Lower lobe of right lung (tissue), 2 donors: ENCODE data around the gene CYLD. TPM values are rescaled to one million over a fixed set of nuclear protein-coding genes. Genes with fewer than 3 reads are reported as not detected.

Experiments used
- ATAC-seq, 2 donors: fragments of 200-7000 bp; cut with Tn5 transposase; one replicate each; pipeline ENCODE4 v1.9.1; 2020 to 2022; ENCODE audit warnings: mild to moderate bottlenecking in 2 of 2, moderate library complexity in 2 of 2
- DNase-seq: peaks from one replicate; pipeline ENCODE4 v3.0.0-alpha.2; 2020
- H3K27ac ChIP-seq: fragments of 200-600 bp; one replicate; pipeline ENCODE4 v1.8.0; 2022
- H3K27me3 ChIP-seq: fragments of 200-600 bp; one replicate; pipeline ENCODE4 v1.8.0; 2022; ENCODE audit warnings: low read depth
- H3K36me3 ChIP-seq: fragments of 200-600 bp; one replicate; pipeline ENCODE4 v1.8.0; 2022; ENCODE audit warnings: mild to moderate bottlenecking
- H3K4me1 ChIP-seq: fragments of 200-600 bp; one replicate; pipeline ENCODE4 v1.8.0; 2022
- H3K4me3 ChIP-seq: fragments of 200-600 bp; one replicate; pipeline ENCODE4 v1.8.0; 2022; ENCODE audit warnings: mild to moderate bottlenecking
- H3K9me3 ChIP-seq: fragments of 200-600 bp; one replicate; pipeline ENCODE4 v1.8.0; 2022
- intact Hi-C: fragments of 100-400 bp; cut with DNase I; formaldehyde crosslinking; loops from one replicate; pipeline ENCODE4 v1.11.0; 2022
- total RNA-seq: library from RNA; stranded (reverse); fragmentation: NEBNext Ultra II Directional; extraction: Animal tissue kit (Norgen Biotek cat#: 25700); gene quantifications from one replicate; pipeline ENCODE4 v1.2.1, GENCODE V29; 2021
- TF ChIP-seq, protein P1 (sequence below): fragments of 200-600 bp; IDR thresholded peaks from one replicate; pipeline ENCODE4 v1.8.0; 2022; ENCODE audit warnings: antibody characterized with exemption, mild to moderate bottlenecking
- donor health status: DM: no; HTN: yes; CAD: no; lungs with severe emphysema.

Gene CYLD
- total RNA-seq, 1 donor from 2014 or later = 45.8 TPM

DNA sequence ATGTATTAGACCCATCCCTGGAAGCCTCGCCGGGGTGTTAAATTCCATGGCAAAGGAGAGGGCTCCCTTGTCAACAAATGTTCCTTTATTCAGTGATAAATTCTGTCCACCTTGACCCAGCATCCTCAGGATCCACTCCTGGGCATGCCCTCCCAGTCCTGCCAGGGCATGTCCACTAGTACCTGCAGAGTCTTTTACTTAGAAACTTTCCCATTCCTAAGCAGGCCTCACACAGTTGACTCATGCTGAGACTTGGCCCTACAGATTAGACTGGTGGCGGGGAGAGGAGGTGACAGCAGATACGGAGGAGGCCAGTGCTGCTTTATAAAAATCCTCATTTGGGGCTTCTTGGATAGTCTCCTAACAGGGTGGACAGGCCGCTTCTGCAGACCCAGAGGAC lies 88.8 kb downstream of the CYLD start:
- no peak for DNase-seq

DNA sequence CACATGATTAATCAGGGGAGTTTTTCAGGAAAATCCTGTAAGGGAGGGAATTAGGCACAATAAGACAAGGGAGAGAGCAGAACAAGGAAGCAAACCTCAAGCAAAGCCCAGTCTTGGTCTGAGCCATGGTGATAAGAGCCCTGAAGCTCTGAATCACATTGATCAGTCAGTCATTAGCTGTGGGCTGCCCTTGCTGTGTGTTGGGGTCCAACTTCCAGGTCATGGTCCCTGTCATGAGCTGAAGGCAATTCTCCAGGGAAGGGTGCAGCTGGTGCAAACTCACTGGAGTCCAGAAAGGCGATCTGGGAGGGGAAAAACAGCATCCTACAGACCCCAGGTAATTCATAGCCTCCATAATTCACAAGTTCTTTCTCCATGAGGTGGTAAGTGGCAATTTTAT lies 89.9 kb downstream of the CYLD start:
- TF ChIP-seq, protein P1, sequence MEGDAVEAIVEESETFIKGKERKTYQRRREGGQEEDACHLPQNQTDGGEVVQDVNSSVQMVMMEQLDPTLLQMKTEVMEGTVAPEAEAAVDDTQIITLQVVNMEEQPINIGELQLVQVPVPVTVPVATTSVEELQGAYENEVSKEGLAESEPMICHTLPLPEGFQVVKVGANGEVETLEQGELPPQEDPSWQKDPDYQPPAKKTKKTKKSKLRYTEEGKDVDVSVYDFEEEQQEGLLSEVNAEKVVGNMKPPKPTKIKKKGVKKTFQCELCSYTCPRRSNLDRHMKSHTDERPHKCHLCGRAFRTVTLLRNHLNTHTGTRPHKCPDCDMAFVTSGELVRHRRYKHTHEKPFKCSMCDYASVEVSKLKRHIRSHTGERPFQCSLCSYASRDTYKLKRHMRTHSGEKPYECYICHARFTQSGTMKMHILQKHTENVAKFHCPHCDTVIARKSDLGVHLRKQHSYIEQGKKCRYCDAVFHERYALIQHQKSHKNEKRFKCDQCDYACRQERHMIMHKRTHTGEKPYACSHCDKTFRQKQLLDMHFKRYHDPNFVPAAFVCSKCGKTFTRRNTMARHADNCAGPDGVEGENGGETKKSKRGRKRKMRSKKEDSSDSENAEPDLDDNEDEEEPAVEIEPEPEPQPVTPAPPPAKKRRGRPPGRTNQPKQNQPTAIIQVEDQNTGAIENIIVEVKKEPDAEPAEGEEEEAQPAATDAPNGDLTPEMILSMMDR = no peak
- H3K27ac ChIP-seq = no peak overlapping the region
- intact Hi-C loops = no loop called here
- H3K27me3 ChIP-seq = no peaks in the 10 kb centered on the region
- H3K9me3 ChIP-seq = no peaks in the 10 kb centered on the region
- H3K4me3 ChIP-seq = no peak overlapping the region
- H3K36me3 ChIP-seq = no peaks in the 10 kb centered on the region
- no peaks in the 10 kb centered on the region for H3K4me1 ChIP-seq
- DNase-seq (no peak), ATAC-seq (no peak)

More for the DNA sequence above, 88.8 kb downstream of the CYLD start:
- H3K4me3 ChIP-seq = no peak overlapping the region
- H3K9me3 ChIP-seq = no peaks in the 10 kb centered on the region
- ATAC-seq = no peak
- TF ChIP-seq, protein P1 = no peak
- no peak overlapping the region for H3K27ac ChIP-seq
- no peaks in the 10 kb centered on the region for H3K27me3 ChIP-seq
- H3K36me3 ChIP-seq = no peaks in the 10 kb centered on the region
- intact Hi-C loops = no loop called here
- H3K4me1 ChIP-seq = no peaks in the 10 kb centered on the region

DNA sequence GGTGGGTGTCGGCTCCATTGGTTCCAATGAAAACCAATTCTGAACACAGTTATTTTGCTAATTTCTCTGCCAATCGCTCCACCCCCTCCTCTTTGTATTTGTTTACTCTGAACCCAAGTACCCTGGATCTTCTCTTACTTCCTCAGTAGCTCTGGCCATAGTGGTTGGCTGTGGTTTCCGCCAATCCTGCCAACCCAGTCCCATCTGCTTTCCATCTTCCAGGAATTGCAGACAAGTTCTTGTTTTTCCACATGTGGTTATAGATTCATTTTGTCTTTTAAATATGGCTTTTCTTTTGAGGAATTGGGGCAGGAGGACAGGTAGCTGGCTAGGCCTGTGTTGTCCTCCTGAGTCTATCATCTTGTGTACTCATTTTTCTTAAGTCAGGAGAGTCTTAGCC lies 92.0 kb downstream of the CYLD start:
- TF ChIP-seq, protein P1 = no peak
- Histone ChIP-seq H3K36me3 (no peaks in the 10 kb centered on the region), H3K4me1 (no peaks in the 10 kb centered on the region), H3K9me3 (no peaks in the 10 kb centered on the region), H3K27me3 (no peaks in the 10 kb centered on the region), H3K27ac (no peak overlapping the region), H3K4me3 (no peak overlapping the region)
- no peak for DNase-seq
- intact Hi-C loops = no loop called here
- no peak for ATAC-seq

DNA sequence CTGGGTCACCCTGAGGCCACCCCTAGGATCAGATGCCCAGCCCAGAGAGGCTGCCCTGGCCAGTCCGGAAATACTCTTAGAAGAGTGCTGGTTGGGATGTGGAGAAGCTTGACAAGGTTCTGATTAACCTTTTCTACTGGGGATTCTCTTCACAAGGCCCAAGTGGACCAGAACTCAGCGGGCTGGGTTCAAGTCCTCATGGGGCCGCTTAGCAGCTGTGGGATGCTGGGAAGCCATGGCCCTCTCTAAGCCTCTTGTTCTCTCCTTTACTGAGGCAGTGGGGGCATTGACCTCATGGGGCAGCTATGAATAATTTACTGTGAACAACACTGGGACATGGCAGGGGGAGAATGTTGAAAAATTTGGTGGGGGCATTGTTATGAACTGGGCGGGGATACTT lies 92.8 kb downstream of the CYLD start:
- no peak for ATAC-seq
- TF ChIP-seq, protein P1 = no peak
- Histone ChIP-seq H3K9me3 (no peaks in the 10 kb centered on the region), H3K4me3 (no peak overlapping the region), H3K36me3 (no peaks in the 10 kb centered on the region), H3K27me3 (no peaks in the 10 kb centered on the region), H3K4me1 (no peaks in the 10 kb centered on the region), H3K27ac (no peak overlapping the region)
- intact Hi-C loops = no loop called here
- no peak for DNase-seq

DNA sequence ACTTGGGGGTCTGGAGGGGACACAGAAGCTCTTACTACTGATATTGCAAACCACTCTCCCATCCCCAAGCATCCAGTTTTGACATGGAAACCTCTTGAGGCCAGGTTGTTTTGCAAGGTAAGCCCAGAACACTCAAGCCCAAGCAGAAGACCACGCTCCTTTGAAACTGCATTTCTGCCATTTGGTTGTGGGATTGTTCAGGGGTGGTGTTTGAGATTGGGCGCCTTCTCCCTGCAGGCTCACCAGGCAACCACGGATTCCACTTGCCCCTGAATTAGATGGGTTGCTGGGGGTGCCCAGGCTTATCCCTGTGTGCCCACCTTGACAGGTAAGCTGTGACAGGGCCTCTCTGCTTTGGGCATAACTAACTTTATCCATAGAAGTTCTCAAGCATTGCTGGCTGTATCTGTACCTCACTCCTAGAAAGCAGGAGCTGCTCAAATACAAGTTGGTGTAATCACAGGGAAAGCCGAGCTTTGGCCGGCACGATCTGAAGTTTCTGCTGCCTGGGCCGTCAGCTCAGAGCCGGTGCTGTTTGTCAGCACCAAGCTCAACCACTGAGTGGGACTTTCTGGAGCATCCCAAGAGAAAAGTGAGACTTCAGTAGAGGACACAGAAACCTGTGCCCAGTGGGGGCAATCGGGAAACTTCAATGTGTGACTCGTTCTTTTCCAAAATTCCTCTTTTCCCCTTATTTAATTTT lies 93.6 kb downstream of the CYLD start:
- H3K4me3 ChIP-seq = no peak overlapping the region
- intact Hi-C loops = no loop called here
- H3K27me3 ChIP-seq = peaks cover 7% of the 10 kb centered on the region
- no peaks in the 10 kb centered on the region for H3K36me3 ChIP-seq
- no peaks in the 10 kb centered on the region for H3K4me1 ChIP-seq
- no peak overlapping the region for H3K27ac ChIP-seq
- DNase-seq (no peak), ATAC-seq (no peak)
- TF ChIP-seq, protein P1 = no peak
- no peaks in the 10 kb centered on the region for H3K9me3 ChIP-seq
